NCI-H2107 treated with DMSO at 0.1 percent for 48 hours (cell line): ENCODE results near the gene SESTD1.

ENCODE experiments used
- DNase-seq: peaks from one replicate; lab custom pipeline; 2025; ENCODE audit not compliant: unreplicated experiment; lab: John Stamatoyannopoulos, UW

SESTD1 gene

GRCh38 chr2:179264368-179265081, at the start of gene SESTD1:
Gene SESTD1, minus strand, starts transcription at chr2:179264832. Its CDS starts 72,991 bp downstream, at chr2:179191841.
- DNase-seq, result peak; percentile 21

- DNase-seq, result no peak
Measured at GRCh38 chr2:179313057-179313456, 48.4 kb upstream of the SESTD1 start.

GRCh38 chr2:179311101-179311500, 46.5 kb upstream of the SESTD1 start:
- no peak for DNase-seq

GRCh38 chr2:179307616-179308371, 43.2 kb upstream of the SESTD1 start:
- DNase-seq, result no peak

GRCh38 chr2:179305125-179305524, 40.5 kb upstream of the SESTD1 start:
- no peak for DNase-seq

- no peak for DNase-seq
Measured at GRCh38 chr2:179304424-179304823, 39.8 kb upstream of the SESTD1 start.

- DNase-seq, result no peak
Measured at GRCh38 chr2:179302764-179303571, 38.3 kb upstream of the SESTD1 start.

- no peak for DNase-seq
Measured at GRCh38 chr2:179302149-179302548, 37.5 kb upstream of the SESTD1 start.

- no peak for DNase-seq
Measured at GRCh38 chr2:179298666-179299065, 34.0 kb upstream of the SESTD1 start.

GRCh38 chr2:179297927-179298326, 33.3 kb upstream of the SESTD1 start:
- DNase-seq, result no peak

- no peak for DNase-seq
Measured at GRCh38 chr2:179290329-179290728, 25.7 kb upstream of the SESTD1 start.

- no peak for DNase-seq
Measured at GRCh38 chr2:179285060-179285459, 20.4 kb upstream of the SESTD1 start.

GRCh38 chr2:179277429-179278196, 13.0 kb upstream of the SESTD1 start:
- no peak for DNase-seq

- DNase-seq, result no peak
Measured at GRCh38 chr2:179275253-179276012, 10.8 kb upstream of the SESTD1 start.

GRCh38 chr2:179274749-179275148, 10.1 kb upstream of the SESTD1 start:
- peak; percentile 41 for DNase-seq

- peak; percentile 77 for DNase-seq
Measured at GRCh38 chr2:179273461-179273962, 8.9 kb upstream of the SESTD1 start.

- DNase-seq, result peak; percentile 61
Measured at GRCh38 chr2:179272406-179273192, 8.0 kb upstream of the SESTD1 start.

- no peak for DNase-seq
Measured at GRCh38 chr2:179270689-179271088, 6.1 kb upstream of the SESTD1 start.

- DNase-seq, result no peak
Measured at GRCh38 chr2:179268277-179268925, 3.8 kb upstream of the SESTD1 start.
